SK-N-SH treated with all-trans-retinoic acid at 6 μM for 48 hours (cell line): ENCODE data around the gene CBLB.

Source experiments
- ATAC-seq: fragments of 200-7000 bp; cut with Tn5 transposase; 3 replicates; pipeline ENCODE4 v1.9.1; 2020; ENCODE audit warnings: mild to moderate bottlenecking, moderate library complexity
- BACH2 ChIP-seq: fragments of 250-450 bp; sonication (Bioruptor Pico); IDR thresholded peaks from 2 replicates; pipeline ENCODE4 v1.9.0; 2021; ENCODE audit warnings: mild to moderate bottlenecking, borderline replicate concordance
- CSDC2 ChIP-seq: fragments of 250-450 bp; sonication (Bioruptor Pico); IDR thresholded peaks from 2 replicates; pipeline ENCODE4 v1.5.0; 2020; ENCODE audit warnings: mild to moderate bottlenecking, moderate library complexity
- ESRRG ChIP-seq: fragments of 250-450 bp; sonication (Bioruptor Pico); IDR thresholded peaks from 2 replicates; pipeline ENCODE4 v1.6.1; 2021; ENCODE audit warnings: mild to moderate bottlenecking
- GLIS3 ChIP-seq: fragments of 250-450 bp; sonication (Bioruptor Pico); IDR thresholded peaks from 2 replicates; pipeline ENCODE4 v1.5.0; 2020; ENCODE audit warnings: mild to moderate bottlenecking, moderate library complexity
- ISL1 ChIP-seq: fragments of 250-450 bp; sonication (Bioruptor Pico); IDR thresholded peaks from 2 replicates; pipeline ENCODE4 v2.1.2; 2022; ENCODE audit warnings: mild to moderate bottlenecking, moderate library complexity
- RARB ChIP-seq: fragments of 250-450 bp; sonication (Bioruptor Pico); IDR thresholded peaks from 2 replicates; pipeline ENCODE4 v1.8.0; 2021; ENCODE audit warnings: mild to moderate bottlenecking, moderate library complexity
- SNAI2 ChIP-seq: fragments of 250-450 bp; sonication (Bioruptor Pico); IDR thresholded peaks from 2 replicates; pipeline ENCODE4 v1.5.0; 2020; ENCODE audit warnings: mild to moderate bottlenecking, moderate library complexity
- TCF4 ChIP-seq: fragments of 250-450 bp; sonication (Bioruptor Pico); IDR thresholded peaks from 2 replicates; pipeline ENCODE4 v1.8.0; 2021; ENCODE audit warnings: mild to moderate bottlenecking, moderate library complexity, borderline replicate concordance
- TOX ChIP-seq: fragments of 250-450 bp; sonication (Bioruptor Pico); IDR thresholded peaks from 2 replicates; pipeline ENCODE4 v1.8.0; 2021; ENCODE audit warnings: mild to moderate bottlenecking, moderate library complexity, borderline replicate concordance
- ZC3H10 ChIP-seq: fragments of 250-450 bp; sonication (Bioruptor Pico); IDR thresholded peaks from 2 replicates; pipeline ENCODE4 v1.5.1; 2021; ENCODE audit warnings: mild to moderate bottlenecking, moderate library complexity
- ZFP3 ChIP-seq: fragments of 250-450 bp; sonication (Bioruptor Pico); IDR thresholded peaks from 2 replicates; pipeline ENCODE4 v1.5.0; 2020; ENCODE audit warnings: mild to moderate bottlenecking, moderate library complexity
- ZFP30 ChIP-seq: fragments of 450-650 bp; formaldehyde crosslinking; IDR thresholded peaks from 2 replicates; pipeline ENCODE4 v1.5.0; 2022; ENCODE audit warnings: mild to moderate bottlenecking, moderate library complexity
- ZNF565 ChIP-seq: fragments of 450-650 bp; formaldehyde crosslinking; conservative IDR thresholded peaks from 2 replicates; pipeline ENCODE4 v1.5.0; 2020; ENCODE audit warnings: low read depth, mild to moderate bottlenecking, moderate library complexity
- ZNF70 ChIP-seq: fragments of 450-650 bp; formaldehyde crosslinking; IDR thresholded peaks from 2 replicates; pipeline ENCODE4 v1.5.0; 2020; ENCODE audit warnings: mild to moderate bottlenecking, moderate library complexity
- ZNF8 ChIP-seq: fragments of 450-650 bp; formaldehyde crosslinking; IDR thresholded peaks from 2 replicates; pipeline ENCODE4 v1.5.0; 2020; ENCODE audit warnings: mild to moderate bottlenecking, moderate library complexity
- TF ChIP-seq, protein P1 (sequence below): fragments of 250-450 bp; sonication (Bioruptor Pico); IDR thresholded peaks from 2 replicates; pipeline ENCODE4 v1.8.0; 2020; ENCODE audit warnings: mild to moderate bottlenecking, moderate library complexity, borderline replicate concordance
- TF ChIP-seq, protein P2 (sequence below): fragments of 250-450 bp; sonication (Bioruptor Pico); IDR thresholded peaks from 2 replicates; pipeline ENCODE4 v1.5.1; 2021; ENCODE audit warnings: mild to moderate bottlenecking, moderate library complexity
- TF ChIP-seq, protein P3 (sequence below): fragments of 250-450 bp; sonication (Bioruptor Pico); IDR thresholded peaks from 2 replicates; pipeline ENCODE4 v1.5.0; 2020; ENCODE audit warnings: mild to moderate bottlenecking, moderate library complexity
- TF ChIP-seq, protein P4 (sequence below): fragments of 250-450 bp; sonication (Bioruptor Pico); IDR thresholded peaks from 2 replicates; pipeline ENCODE4 v1.8.0; 2021; ENCODE audit warnings: low read depth, mild to moderate bottlenecking, moderate library complexity, borderline replicate concordance
- TF ChIP-seq, protein P5 (sequence below): fragments of 250-450 bp; sonication (Bioruptor Pico); IDR thresholded peaks from 2 replicates; pipeline ENCODE4 v1.5.1; 2020; ENCODE audit warnings: low read depth, mild to moderate bottlenecking, moderate library complexity

The CBLB gene

DNA sequence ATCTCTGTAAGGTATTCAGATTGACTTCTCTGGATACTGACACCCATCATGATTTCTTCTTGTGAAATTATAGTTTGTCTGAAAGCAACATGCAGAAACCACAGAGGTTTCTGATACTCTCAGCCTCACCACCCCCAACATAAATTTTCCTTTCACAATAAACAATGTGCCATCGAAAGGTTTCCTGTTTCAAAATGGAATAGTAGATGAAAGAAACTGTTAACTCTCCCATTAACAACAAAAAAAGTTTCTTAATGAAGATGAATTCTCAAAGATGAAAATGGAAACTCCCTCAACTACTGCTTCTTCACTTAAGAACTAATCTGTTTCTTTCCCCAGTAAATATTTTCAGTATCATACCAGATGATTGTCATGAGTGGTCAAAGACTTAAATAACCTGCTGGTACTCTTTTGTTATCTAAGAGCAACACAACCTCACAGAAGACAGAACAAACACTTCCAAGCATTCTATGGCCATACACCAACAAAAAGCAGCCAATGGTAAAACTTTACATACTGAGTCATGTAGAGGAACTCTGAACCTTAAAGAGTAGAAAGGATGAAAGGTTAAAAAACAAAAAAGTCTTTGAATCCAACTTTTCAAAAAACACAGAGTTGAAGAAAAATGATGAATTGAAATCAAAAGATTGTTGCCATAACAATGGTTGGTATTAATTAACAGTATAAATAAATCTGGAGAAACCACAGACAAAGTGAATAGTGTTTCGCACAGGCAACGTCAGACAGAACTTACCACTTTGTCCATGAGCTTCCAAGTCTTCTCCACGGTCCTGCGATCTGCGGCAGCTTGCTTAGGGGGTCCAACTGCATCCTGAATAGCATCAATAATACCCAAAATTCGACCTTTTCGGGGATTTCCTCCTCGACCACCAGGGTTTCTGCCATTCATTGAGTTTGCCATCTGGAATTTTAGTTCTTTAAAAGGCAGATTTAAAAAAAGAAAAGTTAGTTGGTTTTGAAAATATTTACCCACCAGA, 1.9 kb downstream of the CBLB start:
- no peak for ATAC-seq
- TF ChIP-seq SNAI2 (CRISPR knock-in tag) (no peak), ZNF70 (CRISPR knock-in tag) (no peak), ISL1 (CRISPR knock-in tag) (no peak), ZNF8 (no peak), ZFP30 (CRISPR knock-in tag) (no peak)
- TF ChIP-seq, protein P1, sequence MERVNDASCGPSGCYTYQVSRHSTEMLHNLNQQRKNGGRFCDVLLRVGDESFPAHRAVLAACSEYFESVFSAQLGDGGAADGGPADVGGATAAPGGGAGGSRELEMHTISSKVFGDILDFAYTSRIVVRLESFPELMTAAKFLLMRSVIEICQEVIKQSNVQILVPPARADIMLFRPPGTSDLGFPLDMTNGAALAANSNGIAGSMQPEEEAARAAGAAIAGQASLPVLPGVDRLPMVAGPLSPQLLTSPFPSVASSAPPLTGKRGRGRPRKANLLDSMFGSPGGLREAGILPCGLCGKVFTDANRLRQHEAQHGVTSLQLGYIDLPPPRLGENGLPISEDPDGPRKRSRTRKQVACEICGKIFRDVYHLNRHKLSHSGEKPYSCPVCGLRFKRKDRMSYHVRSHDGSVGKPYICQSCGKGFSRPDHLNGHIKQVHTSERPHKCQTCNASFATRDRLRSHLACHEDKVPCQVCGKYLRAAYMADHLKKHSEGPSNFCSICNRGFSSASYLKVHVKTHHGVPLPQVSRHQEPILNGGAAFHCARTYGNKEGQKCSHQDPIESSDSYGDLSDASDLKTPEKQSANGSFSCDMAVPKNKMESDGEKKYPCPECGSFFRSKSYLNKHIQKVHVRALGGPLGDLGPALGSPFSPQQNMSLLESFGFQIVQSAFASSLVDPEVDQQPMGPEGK (CRISPR knock-in tag), result no peak

DNA sequence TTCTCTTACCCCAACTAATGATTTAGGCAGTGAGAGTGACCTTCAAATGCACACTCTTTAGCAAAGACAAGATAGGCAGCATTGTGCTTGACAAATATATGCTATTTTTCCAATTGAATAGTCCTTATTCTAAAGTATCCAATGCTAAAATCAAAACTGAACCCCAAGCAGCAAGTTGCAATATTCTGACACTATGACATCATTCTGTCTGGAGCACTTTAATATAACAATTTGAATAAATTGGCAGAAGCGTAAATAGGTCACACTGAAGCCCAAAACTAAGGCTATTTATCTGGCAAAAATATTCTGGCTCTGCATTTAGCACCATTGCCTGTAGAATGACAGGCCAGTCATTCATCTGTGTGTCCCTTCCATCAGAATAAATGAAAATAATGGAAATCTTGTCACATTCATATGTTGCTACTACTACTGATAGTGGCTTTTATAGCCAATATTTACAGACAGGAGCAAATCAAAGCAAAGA, 2.9 kb downstream of the CBLB start:
- TF ChIP-seq, protein P1 (CRISPR knock-in tag), result no peak
- TF ChIP-seq RARB (CRISPR knock-in tag) (no peak), ESRRG (CRISPR knock-in tag) (no peak), ISL1 (CRISPR knock-in tag) (no peak), TOX (CRISPR knock-in tag) (no peak), ZFP30 (CRISPR knock-in tag) (no peak), TCF4 (CRISPR knock-in tag) (no peak), GLIS3 (CRISPR knock-in tag) (no peak), ZFP3 (CRISPR knock-in tag) (no peak), ZC3H10 (CRISPR knock-in tag) (no peak), SNAI2 (CRISPR knock-in tag) (no peak), ZNF565 (CRISPR knock-in tag) (no peak), ZNF8 (no peak), BACH2 (CRISPR knock-in tag) (no peak), CSDC2 (CRISPR knock-in tag) (no peak), ZNF70 (CRISPR knock-in tag) (no peak)
- TF ChIP-seq, protein P2, sequence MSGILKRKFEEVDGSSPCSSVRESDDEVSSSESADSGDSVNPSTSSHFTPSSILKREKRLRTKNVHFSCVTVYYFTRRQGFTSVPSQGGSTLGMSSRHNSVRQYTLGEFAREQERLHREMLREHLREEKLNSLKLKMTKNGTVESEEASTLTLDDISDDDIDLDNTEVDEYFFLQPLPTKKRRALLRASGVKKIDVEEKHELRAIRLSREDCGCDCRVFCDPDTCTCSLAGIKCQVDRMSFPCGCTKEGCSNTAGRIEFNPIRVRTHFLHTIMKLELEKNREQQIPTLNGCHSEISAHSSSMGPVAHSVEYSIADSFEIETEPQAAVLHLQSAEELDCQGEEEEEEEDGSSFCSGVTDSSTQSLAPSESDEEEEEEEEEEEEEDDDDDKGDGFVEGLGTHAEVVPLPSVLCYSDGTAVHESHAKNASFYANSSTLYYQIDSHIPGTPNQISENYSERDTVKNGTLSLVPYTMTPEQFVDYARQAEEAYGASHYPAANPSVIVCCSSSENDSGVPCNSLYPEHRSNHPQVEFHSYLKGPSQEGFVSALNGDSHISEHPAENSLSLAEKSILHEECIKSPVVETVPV (CRISPR knock-in tag), result no peak
- TF ChIP-seq, protein P3, sequence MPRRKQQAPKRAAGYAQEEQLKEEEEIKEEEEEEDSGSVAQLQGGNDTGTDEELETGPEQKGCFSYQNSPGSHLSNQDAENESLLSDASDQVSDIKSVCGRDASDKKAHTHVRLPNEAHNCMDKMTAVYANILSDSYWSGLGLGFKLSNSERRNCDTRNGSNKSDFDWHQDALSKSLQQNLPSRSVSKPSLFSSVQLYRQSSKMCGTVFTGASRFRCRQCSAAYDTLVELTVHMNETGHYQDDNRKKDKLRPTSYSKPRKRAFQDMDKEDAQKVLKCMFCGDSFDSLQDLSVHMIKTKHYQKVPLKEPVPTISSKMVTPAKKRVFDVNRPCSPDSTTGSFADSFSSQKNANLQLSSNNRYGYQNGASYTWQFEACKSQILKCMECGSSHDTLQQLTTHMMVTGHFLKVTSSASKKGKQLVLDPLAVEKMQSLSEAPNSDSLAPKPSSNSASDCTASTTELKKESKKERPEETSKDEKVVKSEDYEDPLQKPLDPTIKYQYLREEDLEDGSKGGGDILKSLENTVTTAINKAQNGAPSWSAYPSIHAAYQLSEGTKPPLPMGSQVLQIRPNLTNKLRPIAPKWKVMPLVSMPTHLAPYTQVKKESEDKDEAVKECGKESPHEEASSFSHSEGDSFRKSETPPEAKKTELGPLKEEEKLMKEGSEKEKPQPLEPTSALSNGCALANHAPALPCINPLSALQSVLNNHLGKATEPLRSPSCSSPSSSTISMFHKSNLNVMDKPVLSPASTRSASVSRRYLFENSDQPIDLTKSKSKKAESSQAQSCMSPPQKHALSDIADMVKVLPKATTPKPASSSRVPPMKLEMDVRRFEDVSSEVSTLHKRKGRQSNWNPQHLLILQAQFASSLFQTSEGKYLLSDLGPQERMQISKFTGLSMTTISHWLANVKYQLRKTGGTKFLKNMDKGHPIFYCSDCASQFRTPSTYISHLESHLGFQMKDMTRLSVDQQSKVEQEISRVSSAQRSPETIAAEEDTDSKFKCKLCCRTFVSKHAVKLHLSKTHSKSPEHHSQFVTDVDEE (CRISPR knock-in tag), result no peak
- TF ChIP-seq, protein P4, sequence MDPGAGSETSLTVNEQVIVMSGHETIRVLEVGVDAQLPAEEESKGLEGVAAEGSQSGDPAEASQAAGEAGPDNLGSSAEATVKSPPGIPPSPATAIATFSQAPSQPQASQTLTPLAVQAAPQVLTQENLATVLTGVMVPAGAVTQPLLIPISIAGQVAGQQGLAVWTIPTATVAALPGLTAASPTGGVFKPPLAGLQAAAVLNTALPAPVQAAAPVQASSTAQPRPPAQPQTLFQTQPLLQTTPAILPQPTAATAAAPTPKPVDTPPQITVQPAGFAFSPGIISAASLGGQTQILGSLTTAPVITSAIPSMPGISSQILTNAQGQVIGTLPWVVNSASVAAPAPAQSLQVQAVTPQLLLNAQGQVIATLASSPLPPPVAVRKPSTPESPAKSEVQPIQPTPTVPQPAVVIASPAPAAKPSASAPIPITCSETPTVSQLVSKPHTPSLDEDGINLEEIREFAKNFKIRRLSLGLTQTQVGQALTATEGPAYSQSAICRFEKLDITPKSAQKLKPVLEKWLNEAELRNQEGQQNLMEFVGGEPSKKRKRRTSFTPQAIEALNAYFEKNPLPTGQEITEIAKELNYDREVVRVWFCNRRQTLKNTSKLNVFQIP, result no peak
- TF ChIP-seq, protein P5, sequence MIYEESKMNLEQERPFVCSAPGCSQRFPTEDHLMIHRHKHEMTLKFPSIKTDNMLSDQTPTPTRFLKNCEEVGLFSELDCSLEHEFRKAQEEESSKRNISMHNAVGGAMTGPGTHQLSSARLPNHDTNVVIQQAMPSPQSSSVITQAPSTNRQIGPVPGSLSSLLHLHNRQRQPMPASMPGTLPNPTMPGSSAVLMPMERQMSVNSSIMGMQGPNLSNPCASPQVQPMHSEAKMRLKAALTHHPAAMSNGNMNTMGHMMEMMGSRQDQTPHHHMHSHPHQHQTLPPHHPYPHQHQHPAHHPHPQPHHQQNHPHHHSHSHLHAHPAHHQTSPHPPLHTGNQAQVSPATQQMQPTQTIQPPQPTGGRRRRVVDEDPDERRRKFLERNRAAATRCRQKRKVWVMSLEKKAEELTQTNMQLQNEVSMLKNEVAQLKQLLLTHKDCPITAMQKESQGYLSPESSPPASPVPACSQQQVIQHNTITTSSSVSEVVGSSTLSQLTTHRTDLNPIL (CRISPR knock-in tag), result no peak
- TF ChIP-seq, all 23 proteins: peak for 0
- ATAC-seq, result no peak
